Measurements from ENCODE around the gene SGSM2.

DNA sequence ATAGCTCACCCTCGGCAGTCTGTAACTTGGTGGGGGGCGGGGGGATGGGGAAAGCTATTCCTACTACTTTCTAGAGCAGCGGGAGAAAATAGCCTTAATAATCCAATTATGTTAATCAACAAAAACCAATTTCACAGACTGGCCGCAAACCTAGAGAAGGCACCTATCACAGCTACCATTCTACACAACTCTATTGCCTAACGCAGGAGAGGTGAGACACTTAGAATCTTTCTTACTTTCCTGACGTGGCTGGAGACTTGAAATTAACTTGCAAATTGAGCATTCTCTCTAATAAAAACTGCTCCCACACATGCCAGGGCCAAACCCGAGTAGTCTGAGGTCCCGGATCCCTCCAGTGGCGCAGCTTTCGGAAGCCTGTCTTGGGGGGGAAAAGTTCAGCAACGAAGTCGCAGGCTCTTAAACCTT lies 34.5 kb upstream of the SGSM2 start:
- no peak for TF ChIP-seq EZH2 (IDR thresholded peaks at IDR 0.05)
- no peak for TF ChIP-seq POLR2AphosphoS5 (IDR thresholded peaks at IDR 0.05; ENCODE audit: borderline replicate concordance, low read depth, low read length)
- no peak for TF ChIP-seq FOXP2 (optimal IDR thresholded peaks at IDR 0.05; ENCODE audit: control extremely low read depth, extremely low read length, insufficient read depth)
